Vagina (tissue), 2 donors: ENCODE measurements around the gene NR1H3. TPM values are rescaled to one million over a fixed set of nuclear protein-coding genes. Genes with fewer than 3 reads are reported as not detected.

ENCODE experiments used
- DNase-seq, 2 donors: peaks; one replicate each; pipeline ENCODE4 v3.0.0-alpha.2; 2017; ENCODE audit errors: extremely low spot score in 2 of 2
- H3K27ac ChIP-seq: fragments of 200-600 bp; sonication (generic); one replicate; pipeline ENCODE4 v1.5.1; 2019
- H3K27me3 ChIP-seq: fragments of 200-600 bp; sonication (generic); one replicate; pipeline ENCODE4 v1.5.1; 2019
- H3K36me3 ChIP-seq, 2 donors: fragments of 200-600 bp; sonication (generic); one replicate each; pipeline ENCODE4 v1.5.1; 2017 to 2019
- H3K4me1 ChIP-seq: fragments of 200-600 bp; sonication (generic); one replicate; pipeline ENCODE4 v1.5.1; 2019
- H3K4me3 ChIP-seq, 2 donors: fragments of 200-600 bp; sonication (generic); 1 replicate in 1 of 2; 2 replicates in 1 of 2; pipeline ENCODE4 v1.5.1; 2016 to 2019
- H3K9me3 ChIP-seq: fragments of 200-600 bp; sonication (generic); one replicate; pipeline ENCODE4 v1.5.1; 2019
- POLR2A ChIP-seq, 2 donors: fragments of 450-650 bp; IDR thresholded peaks; one replicate each; pipeline ENCODE4 v1.6.1; 2017; ENCODE audit warnings: antibody characterized with exemption in 2 of 2, mild to moderate bottlenecking in 2 of 2, moderate library complexity in 2 of 2
- POLR2AphosphoS5 ChIP-seq, 2 donors: sonication (generic); formaldehyde crosslinking; IDR thresholded peaks; one replicate each; pipeline ENCODE4 v1.9.0; 2017; ENCODE audit warnings: antibody characterized with exemption in 2 of 2, mild to moderate bottlenecking in 2 of 2, low read depth in 1 of 2; ENCODE audit not compliant: insufficient read depth in 1 of 2
- intact Hi-C: fragments of 100-400 bp; cut with DNase I; formaldehyde crosslinking; loops from one replicate; pipeline ENCODE4 v1.15.1; 2023
- total RNA-seq: library from RNA; depleted of rRNA; stranded (reverse); fragments of >200 nt; gene quantifications from one replicate; pipeline ENCODE4 v1.2.3, GENCODE V29; 2016
- TF ChIP-seq, protein P1 (sequence below), 3 experiments: fragments of 450-650 bp in 2 of 3; fragments of 200-600 bp in 1 of 3; sonication (generic) in 1 of 3; IDR thresholded peaks; one replicate each; pipeline ENCODE4 v1.5.1; 2017 to 2019; ENCODE audit warnings: antibody characterized with exemption in 3 of 3, mild to moderate bottlenecking in 2 of 3, moderate library complexity in 2 of 3

The NR1H3 gene
- total RNA-seq, 1 donor from 2014 or later = 60.9 TPM

GRCh38 chr11:47215366-47215910, 42.4 kb upstream of the NR1H3 start:
- TF ChIP-seq POLR2AphosphoS5 (IDR thresholded peaks at IDR 0.05; ENCODE audit: insufficient read depth in 1 of 2, low read depth in 1 of 2) = no peak
- no peak for TF ChIP-seq POLR2A (IDR thresholded peaks at IDR 0.05)
- TF ChIP-seq, protein P1, sequence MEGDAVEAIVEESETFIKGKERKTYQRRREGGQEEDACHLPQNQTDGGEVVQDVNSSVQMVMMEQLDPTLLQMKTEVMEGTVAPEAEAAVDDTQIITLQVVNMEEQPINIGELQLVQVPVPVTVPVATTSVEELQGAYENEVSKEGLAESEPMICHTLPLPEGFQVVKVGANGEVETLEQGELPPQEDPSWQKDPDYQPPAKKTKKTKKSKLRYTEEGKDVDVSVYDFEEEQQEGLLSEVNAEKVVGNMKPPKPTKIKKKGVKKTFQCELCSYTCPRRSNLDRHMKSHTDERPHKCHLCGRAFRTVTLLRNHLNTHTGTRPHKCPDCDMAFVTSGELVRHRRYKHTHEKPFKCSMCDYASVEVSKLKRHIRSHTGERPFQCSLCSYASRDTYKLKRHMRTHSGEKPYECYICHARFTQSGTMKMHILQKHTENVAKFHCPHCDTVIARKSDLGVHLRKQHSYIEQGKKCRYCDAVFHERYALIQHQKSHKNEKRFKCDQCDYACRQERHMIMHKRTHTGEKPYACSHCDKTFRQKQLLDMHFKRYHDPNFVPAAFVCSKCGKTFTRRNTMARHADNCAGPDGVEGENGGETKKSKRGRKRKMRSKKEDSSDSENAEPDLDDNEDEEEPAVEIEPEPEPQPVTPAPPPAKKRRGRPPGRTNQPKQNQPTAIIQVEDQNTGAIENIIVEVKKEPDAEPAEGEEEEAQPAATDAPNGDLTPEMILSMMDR (IDR thresholded peaks at IDR 0.05) = no peak
- no peaks in the 10 kb centered on the region for H3K27me3 ChIP-seq
- no peak for DNase-seq
- no peaks in the 10 kb centered on the region for H3K9me3 ChIP-seq
- H3K36me3 ChIP-seq = peaks cover 0 to 13% of the 10 kb centered on the region in 2 donors
- H3K27ac ChIP-seq = peak overlapping the region; percentile 97
- peaks cover 36% of the 10 kb centered on the region for H3K4me1 ChIP-seq
- peak overlapping the region; percentile 46 to 71 for H3K4me3 ChIP-seq
- intact Hi-C loops = loop anchor here (5.0 kb wide), 1 partner anchor 42 kb away; the partner anchor contains the start of gene NR1H3

DNA sequence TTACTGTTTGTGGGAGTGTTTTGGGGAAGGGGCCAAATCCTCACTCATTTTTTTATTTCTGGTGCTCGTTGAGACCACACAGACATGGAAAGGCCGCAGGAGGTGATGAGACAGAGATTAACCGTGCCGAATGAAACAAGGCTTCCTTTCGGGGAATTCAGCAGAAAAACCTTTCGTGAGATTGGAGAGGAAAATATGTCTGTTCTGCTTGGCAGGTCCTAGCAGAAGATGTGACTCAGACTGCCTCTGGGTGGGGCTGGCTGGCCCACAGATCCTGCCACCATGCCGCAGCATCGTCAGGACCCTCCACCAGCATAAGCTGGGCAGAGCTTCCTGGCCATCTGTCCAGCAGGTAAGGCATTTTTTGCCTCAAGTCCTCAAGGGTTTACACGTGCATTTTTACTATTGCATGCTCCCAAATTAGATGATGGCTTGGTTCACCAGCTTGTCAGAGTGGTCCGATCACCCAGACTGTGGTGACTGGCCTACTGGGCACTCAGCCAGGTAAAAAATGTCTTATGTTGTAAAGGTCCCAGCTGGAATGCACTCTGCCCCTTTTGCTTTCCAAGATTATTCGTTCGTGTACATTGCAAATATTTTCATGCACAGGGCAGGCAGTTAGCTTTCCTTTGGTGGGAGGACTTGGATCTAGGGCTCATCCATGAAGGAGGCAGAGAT, 41.5 kb upstream of the NR1H3 start:
- Histone ChIP-seq H3K27me3 (no peaks in the 10 kb centered on the region), H3K4me1 (peaks cover 36% of the 10 kb centered on the region), H3K36me3 (peaks cover 0 to 13% of the 10 kb centered on the region in 2 donors), H3K9me3 (no peaks in the 10 kb centered on the region), H3K4me3 (peak overlapping the region; percentile 46 to 71), H3K27ac (peak overlapping the region; percentile 97)
- TF ChIP-seq, protein P1 (IDR thresholded peaks at IDR 0.05) = no peak
- TF ChIP-seq POLR2AphosphoS5 (IDR thresholded peaks at IDR 0.05; ENCODE audit: insufficient read depth in 1 of 2, low read depth in 1 of 2) = peak; percentile 22 to 55
- DNase-seq = no peak
- intact Hi-C loops = loop anchor here (5.0 kb wide), 1 partner anchor 41 kb away; the partner anchor contains the start of gene NR1H3

DNA sequence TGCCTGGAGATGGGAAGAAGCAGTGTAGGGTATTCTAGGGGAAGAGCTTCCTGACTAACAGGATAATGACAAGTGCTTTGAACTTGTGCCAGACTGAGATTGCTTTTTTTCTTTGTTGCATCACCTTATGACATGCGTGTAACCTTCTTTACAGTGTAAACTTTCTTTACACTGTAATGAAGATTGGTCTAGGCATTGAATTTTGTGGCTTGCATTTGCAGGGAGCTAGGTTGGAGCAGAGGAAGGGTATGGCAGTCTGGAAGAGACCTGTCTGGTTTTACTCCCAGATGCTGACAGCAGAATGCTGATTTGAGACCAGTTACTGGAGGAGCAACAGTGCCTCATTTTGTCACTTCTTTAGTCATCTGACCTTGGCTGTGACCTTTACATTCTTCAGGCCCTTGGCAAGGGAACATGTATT, 37.4 kb upstream of the NR1H3 start:
- H3K4me3 ChIP-seq = no peak overlapping the region
- H3K27ac ChIP-seq = no peak overlapping the region
- intact Hi-C loops = no loop called here
- H3K27me3 ChIP-seq = no peaks in the 10 kb centered on the region
- no peak for TF ChIP-seq POLR2A (IDR thresholded peaks at IDR 0.05)
- TF ChIP-seq POLR2AphosphoS5 (IDR thresholded peaks at IDR 0.05; ENCODE audit: insufficient read depth in 1 of 2, low read depth in 1 of 2) = no peak
- TF ChIP-seq, protein P1 (IDR thresholded peaks at IDR 0.05) = no peak
- peaks cover 24% of the 10 kb centered on the region for H3K4me1 ChIP-seq
- no peaks in the 10 kb centered on the region for H3K9me3 ChIP-seq
- peaks cover 0 to 27% of the 10 kb centered on the region in 2 donors for H3K36me3 ChIP-seq
- no peak for DNase-seq

DNA sequence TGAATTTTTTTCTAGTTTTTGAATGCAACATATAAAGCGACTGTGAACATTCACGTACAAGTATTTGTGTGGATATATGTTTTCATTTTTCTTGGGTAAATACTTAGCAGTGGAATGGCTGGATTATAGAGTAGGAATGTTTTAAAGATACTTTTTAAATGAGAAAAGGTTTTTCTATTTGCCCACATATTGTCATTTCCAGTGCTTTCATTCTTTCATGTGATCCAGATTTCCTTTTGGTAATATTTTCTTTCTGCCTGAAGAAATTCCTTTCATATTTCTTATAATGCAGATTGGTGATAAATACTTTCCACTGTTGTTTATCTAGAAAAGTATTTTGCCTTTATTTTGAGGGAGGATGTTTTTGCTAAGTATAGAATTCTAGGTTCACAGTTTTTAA, 35.1 kb upstream of the NR1H3 start:
- DNase-seq = no peak
- Histone ChIP-seq H3K4me3 (no peak overlapping the region), H3K27ac (no peak overlapping the region), H3K4me1 (peaks cover 6% of the 10 kb centered on the region), H3K27me3 (no peaks in the 10 kb centered on the region), H3K36me3 (peaks cover 0 to 27% of the 10 kb centered on the region in 2 donors), H3K9me3 (no peaks in the 10 kb centered on the region)
- TF ChIP-seq, protein P1 (IDR thresholded peaks at IDR 0.05) = no peak
- TF ChIP-seq POLR2AphosphoS5 (IDR thresholded peaks at IDR 0.05; ENCODE audit: insufficient read depth in 1 of 2, low read depth in 1 of 2) (no peak), POLR2A (IDR thresholded peaks at IDR 0.05) (no peak)
- intact Hi-C loops = no loop called here
